OCI-LY3 (cell line): ENCODE data around the gene OR10H1.

ENCODE experiments used
- CTCF ChIP-seq: fragments of 200-600, 300-600 bp; sonication (generic); IDR thresholded peaks from 2 replicates; pipeline ENCODE4 v1.5.1; 2014; ENCODE audit warnings: antibody characterized with exemption, low read length, low read depth
- EZH2phosphoT487 ChIP-seq: fragments of 200-600 bp; shearing (Covaris generic); IDR thresholded peaks from 2 replicates; pipeline ENCODE4 v1.6.1; 2018; ENCODE audit warnings: antibody characterized with exemption, mixed run types, low read depth

DNA sequence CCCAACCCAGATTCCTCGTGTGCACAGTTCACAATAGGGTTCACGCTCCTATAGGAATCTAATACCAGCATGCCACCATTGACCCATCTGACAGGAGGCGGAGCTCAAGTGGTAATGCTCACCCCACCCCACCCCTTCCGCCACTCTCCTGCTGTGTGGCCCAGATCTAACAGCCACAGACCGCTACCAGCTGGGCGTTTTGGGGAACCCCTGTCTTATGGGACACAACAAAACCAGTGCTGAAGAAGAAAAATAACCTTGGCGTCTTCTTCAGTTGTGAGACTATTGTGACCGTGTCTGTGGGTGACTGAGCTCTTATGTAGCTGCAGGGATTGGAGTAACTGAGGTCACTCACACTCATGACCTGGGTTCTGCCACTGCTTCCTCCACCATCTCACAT is 5.2 kb upstream of the OR10H1 start:
- TF ChIP-seq CTCF, result no peak
- no peak for TF ChIP-seq EZH2phosphoT487
